Hepatic stellate cell (primary cell): ENCODE data around the gene OLAH.

Experiments
- DNase-seq: peaks from one replicate; pipeline ENCODE4 v3.0.0; 2011; ENCODE audit warnings: low spot score

Gene OLAH

DNA sequence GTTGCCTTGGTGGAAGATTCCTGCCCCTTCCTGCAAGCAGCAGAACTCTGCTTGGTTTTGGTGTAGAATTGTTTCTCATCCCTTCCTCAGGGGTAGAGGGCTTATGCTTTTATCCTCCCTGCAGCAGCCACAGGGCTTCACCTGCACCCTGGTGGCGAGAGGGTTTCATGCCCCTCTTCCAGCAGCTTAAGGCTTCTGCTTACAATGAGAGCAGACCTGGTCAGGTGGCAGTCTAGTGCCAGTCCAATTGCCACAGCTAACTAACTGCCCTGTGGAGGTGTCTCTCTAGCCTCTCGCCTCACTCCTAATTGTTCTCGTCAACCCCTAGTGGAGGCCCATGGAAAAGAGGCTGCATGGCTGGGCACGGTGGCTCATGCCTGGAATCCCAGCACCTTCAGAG is 25.5 kb downstream of the OLAH start:
- no peak for DNase-seq

DNA sequence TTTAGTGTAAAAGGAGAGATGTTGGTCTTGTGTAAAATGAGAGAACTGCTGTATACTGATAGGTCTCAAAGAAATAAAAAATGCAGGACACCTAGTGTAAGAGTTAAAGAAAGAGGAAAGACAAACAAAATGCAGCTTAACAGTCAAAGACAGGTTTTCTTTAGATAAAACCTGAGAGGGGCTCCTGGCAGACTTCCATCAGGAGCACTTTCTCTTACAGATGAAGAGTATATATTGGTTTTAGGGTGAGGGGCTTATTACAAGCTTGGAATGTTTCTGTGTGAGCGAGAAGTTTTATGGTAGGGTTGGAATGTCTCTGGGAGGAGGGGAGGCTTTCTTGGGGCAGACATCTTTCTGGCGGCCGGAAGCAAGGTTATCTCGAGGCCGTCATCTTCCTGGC is 28.6 kb downstream of the OLAH start:
- DNase-seq: no peak

DNA sequence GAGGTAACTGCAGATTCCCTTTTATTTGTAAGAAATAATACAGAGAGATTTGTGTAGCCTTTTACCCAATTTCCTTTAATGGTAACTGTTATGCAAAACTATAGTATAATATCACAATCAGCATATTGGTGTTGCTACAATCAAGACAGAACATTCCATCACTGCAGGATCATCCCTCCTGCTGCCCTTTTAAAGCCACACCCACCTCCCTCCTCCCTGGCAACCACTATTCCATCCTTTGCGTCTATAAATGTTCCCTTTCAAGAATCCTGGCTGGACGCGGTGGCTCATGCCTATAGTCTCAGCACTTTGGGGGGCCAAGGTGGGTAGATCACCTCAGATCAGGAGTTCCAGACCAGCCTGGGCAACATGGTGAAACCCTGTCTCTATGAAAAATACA is 31.7 kb downstream of the OLAH start:
- no peak for DNase-seq

DNA sequence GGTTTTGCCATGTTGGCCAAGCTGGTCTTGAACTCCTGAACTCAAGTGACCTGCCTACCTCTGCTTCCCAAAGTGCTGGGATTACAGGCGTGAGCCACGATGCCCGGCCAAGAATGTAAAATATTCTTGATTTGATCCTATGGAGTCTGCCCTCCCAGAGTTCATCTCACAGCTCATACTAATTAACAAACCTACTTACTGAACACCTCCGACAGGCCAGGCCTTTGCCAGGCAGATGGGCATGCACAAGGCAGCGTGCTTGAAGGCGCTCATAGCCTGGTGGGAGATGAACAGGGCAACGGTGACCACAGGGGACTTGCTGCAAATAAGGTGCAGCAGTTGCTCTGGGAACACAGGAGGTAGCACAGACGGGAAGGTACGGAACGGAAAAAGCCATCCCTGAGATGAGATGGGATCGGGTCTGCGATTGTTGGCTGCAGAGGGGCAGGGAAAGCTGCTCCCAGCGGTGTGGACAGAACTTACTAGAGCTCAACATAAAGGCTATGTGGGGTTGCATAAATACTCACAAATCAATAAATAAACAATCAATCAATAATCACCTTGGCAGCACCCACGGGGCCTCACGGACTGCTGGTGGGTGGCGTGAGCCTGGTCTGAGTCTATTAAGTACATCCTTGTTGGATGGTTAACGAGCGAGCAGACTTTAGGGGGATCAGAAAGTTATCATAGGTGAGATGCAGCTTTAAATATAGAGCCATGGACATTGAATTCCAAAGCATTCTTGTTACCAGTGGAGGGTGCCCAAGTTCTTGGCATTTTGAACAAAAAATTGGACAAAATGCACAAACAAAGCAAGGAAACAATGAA is 40.1 kb downstream of the OLAH start:
- DNase-seq: peak; percentile 14

DNA sequence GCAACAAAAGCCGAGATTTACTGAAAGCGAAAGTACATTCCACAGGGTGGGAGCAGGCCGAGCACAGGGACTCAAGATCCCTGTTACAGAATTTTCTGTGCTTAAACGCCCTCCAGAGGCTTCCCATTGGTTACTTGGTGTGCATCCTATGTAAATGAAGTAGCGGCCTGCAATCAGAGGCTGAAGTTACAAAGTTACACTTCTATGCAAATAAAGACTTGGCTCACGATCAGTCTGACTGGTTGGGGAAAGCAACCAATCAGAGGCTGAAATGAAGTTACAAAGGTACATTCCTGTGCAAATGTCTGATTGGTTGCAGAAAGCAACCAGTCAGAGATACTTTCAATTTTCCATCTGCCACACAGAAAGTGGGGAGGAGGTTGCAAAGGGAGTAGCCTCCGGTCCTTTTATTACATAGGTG is 40.8 kb downstream of the OLAH start:
- DNase-seq: peak; percentile 80

DNA sequence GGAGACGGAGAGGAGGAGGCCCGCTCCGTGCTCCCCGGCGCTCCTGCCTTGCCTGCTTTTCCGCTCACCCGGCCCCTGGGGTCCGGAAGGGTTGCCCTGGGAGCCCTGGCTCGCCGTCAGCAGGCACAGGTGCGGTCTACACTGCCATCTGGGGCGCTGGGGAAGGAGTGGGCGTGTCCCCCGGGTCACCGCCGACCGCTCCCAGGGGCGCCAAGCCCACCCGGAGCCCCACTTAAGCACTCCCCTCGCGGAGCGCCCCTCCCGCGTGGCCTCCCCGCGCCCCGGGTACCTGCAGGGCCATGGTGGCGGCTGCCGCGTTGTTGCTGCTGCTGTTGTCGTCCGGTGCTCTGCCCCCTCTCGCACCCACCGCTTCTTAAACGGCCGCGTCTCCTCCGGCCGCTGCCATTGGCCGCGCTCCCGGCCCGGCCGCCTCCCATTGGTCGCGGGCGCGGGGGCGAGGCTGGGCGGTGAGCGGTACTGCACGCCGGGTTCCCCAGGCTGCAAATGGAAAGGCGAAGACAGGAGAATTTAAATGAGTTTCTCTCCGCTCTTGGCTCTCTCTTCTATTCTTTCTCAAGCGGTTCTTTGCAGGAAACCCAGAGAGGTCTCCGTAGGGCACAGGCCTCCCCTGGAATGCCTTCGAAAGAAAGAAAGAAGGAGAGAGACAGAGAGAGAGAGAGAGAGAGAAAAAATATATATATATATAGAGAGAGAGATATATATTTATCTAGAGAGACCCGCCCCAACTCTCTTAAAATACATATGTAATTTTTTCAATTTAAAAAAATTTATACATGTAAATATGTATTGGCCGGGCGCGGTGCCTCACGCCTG is 44.9 kb downstream of the OLAH start, which contains the start of gene ACBD7:
Gene ACBD7 (minus strand): TSS at position 349 of the 834 bp plus-strand sequence. CDS start 48 bp downstream, at position 301.
- peak; percentile 97 for DNase-seq

DNA sequence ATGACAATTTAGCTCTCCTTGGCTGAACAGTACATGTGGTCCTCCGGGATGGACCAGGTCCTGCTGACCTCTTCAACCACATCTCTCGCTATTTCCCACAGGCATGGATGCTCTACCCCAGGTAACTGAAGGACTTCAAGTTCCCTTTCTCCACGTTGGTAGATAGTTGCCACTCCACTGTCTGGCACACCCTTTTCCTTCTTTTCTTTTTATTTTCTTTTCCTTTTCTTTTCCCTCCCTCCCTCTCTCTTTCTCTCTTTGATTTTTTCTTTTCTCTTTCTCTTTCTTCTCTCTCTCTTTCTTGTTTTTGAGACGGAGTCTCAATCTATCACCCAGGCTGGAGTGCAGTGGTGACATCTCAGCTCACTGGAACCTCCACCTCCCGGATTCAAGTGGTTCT is 47.7 kb downstream of the OLAH start:
- DNase-seq: no peak

DNA sequence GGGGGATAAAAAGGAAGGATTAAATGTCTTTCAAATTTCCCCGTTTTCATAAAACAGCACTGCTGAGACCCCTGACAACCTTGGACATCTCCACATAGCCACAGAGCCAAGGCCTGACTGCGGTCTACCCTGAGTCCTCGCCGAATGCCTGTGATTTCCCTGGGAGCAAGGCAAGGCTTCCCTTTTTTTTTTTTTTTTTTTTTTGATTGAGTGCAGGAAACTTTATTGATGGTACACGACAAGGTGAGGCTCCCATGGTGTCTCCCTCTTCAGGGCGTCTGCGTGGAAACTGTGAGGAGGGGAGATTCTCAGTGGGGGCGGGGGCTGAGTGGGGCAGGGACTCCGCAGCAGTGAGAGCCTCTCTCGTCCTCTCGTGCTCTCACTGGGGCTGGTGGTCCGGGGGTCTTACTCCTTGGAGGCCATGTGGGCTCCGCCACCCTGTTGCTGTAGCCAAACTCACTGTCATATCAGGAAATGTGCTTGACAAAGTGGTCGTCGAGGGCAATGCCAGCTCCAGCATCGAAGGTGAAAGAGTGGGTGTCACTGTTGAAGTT is 49.2 kb downstream of the OLAH start:
- DNase-seq: no peak

DNA sequence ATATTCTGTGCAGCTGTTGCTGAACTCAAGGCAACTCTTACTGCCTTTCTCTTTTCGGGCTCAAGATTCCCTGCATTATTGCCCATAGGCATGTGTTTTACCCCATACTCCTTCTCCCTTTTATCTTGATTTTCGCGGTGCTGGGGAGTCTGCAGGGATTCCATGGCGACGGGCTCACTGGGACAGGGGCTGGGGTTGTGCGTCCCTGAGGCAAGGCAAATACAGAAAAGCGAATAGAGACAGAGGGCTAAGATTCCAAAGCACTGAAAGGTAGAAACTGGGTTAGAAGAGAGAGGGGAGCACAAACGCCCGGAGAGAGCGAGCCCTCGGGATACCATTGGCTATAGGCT is 52.9 kb downstream of the OLAH start:
- DNase-seq: no peak

DNA sequence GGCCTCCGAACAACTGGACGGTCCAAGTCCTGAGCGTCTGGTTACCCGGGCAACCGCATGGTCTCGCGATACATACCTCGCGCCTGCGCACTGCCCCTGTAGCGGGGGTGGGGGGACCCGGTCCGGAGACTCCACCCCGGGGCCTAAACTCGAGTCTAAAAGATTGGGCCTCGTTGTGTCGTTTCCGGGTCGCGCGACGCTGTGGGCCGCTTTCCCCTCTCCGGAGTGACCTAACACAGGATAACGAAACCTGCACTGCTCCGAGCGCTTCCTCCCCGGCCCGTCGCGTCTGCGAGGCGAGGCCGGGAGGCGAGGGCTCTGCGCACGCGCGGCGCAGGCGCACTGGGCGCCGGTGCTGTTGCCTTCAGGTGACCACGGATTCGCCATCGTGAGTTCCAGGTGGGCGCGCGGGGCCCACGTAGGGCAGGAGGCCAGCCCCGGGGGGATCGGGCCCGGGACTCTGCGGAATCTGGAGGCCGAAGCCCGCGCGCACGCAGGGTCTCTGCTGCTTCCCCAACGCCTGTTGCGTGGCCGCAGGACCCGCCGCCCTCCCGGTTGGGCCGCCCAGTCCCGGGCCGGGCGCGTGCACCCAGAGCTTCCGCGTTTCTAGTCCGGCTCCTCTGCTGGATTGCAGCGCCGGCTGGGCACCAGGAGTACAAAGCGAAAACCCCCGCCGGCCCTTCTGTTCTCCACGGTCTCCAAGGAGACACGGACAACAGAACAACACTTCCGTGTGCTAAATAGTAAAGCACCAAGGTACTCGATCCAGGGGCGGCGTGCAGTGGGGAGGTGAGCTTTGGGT is 53.5 kb downstream of the OLAH start, which contains the start of gene RPP38:
Gene RPP38 (plus strand): TSS at position 345 of the 802 bp plus-strand sequence. CDS start 5,960 bp downstream, outside the sequence.
- DNase-seq: peak; percentile 99

DNA sequence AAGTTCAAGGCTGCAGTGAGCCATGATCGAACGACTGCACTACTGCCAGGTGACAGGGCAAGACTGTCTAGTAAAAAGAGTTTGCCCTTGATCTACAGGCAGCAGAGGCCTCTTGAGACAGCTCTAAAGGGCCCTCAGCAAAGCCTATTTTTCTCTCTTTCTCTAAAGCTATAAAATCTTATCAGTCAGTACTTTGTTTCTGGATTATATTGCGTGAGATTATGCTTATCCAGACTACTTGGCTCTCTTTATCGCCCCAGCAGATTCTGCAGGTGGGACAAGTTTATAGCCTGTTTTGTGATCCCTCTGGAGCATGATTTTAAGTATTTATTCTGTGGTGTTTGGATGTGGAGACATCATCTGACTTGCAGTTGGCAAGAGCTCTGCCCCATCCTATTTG is 56.1 kb downstream of the OLAH start:
- DNase-seq: no peak

DNA sequence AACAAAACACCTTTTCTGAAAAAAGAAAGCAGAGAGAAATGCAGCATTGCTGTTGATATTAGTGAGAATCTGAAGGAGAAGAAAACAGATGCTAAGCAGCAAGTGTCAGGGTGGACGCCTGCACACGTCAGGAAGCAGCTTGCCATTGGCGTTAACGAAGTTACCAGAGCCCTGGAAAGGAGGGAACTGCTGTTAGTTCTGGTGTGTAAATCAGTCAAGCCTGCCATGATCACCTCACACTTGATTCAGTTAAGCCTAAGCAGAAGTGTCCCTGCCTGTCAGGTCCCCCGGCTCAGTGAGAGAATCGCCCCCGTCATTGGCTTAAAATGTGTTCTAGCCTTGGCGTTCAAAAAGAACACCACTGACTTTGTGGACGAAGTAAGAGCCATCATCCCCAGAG is 59.8 kb downstream of the OLAH start:
- DNase-seq: no peak

DNA sequence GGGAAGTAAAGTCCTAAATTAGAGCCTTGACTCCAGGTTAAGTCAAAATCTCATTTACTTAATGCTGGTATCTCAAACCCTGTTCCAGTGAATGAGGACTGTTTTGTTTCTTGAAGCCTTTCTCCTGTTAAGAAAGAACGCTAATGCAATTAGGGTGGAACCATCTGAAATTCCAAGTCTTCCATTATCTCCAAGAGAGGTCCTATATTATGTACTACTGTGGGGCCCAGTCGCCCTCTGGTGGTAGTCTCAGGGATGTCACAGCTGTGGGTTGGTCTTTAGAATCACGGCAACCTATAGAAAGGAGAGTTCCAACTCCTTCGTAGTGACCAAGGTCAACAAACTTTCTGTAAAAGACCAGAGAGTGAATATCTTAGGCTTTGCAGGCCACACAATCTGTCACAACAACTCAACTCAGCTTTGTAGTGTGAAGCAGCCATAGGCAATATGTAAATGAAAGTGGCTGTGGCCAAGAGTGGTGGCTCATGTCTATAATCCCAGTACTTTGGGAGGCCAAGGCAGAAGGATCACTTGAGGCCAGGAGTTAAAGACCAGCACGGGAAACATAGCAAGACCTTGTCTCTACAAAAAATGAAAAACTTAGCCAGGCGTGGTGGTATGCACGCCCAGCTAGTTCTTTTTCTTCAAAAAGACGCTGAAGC is 62.7 kb downstream of the OLAH start:
- DNase-seq: peak; percentile 67

DNA sequence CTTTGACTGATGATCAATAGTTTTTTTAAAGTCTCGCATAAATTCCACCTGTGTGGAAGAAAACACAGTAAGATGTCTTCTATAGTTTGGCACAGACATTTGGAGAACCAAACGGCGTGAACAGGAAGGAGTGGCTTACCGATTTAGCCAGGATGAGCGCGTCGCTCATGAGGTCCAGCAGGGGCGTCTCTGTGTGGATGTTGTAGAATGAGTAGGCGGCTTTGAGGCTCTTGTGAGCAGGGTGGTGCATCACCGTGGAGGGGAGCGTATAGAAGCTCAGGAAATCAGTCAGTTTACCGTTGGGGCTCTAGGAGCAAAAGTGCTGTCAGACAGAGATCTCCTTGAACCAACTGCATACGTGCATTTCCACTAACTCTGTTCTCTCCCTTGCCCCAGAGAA is 68.9 kb downstream of the OLAH start:
- no peak for DNase-seq

DNA sequence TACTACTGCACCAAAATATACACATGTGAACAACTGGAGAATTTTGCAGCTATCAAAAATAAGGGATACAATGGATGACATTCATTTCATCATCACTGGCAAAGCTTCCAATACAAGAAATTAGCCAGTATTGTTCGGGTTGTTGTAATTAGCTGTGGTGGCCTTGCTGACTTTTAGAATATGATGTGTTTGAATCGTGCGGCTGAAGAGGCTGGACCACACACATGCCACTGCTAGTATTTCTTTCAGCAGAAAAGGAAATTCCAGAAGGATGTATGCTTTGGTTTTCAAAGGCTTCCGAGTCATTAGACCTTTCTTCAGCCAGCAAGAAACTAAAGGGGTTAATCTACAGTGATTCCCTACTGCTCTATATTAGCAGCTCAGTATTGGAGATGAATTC is 70.0 kb downstream of the OLAH start:
- no peak for DNase-seq

DNA sequence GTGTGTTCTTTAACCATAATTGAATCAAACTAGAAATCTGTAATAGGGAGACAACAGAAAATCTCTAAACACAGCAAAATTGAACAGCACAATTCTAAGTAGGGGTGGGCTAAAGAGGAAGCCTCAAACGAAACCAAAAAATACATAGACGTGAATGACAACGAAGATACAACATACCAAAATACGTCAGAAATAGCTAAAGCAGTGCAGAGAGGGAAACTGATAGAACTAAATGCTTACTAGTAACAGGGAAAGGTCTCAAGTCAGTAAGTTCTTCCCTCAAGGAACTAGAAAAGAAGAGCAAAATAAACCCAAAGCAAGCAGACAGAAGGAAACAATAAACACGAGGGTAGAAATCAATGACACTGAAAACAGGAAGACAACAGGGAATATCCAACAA is 72.5 kb downstream of the OLAH start:
- no peak for DNase-seq

DNA sequence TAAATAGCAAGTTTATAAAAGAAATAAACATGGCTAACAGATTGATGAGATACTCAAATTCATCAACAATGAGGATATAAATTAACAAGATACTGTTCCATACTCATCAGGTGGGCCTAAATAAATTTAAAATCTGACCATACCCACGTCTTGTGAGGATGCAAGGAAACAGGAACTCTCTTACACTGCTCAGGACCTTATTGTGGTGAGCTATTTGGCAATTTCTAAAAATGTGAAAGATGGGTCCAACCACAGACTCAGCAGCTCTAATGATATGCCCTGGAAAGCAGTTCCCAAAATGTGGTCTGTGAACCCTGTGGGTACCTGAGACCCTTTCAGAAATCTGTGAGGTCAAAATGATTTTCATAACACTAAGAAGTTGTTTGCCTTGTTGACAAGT is 74.9 kb downstream of the OLAH start:
- no peak for DNase-seq

DNA sequence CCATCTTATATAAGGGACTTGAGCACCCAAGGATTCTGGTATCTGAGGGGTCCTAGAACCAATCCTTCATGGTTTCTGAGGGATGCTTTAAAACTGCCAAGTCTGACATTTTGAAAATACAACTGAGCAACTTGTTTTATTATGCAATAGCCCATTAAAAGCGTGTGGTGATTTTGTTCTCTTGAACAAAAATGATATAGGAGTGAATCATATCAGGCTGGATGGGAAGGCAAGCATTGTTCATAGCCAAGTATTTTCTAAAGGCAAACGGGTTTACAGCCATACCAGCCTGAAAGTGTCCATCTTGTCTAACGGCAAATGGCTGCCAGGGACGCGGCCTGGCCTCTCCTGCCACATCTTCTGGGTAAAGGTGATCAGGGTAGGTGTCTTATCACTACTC is 76.8 kb downstream of the OLAH start:
- DNase-seq: no peak

DNA sequence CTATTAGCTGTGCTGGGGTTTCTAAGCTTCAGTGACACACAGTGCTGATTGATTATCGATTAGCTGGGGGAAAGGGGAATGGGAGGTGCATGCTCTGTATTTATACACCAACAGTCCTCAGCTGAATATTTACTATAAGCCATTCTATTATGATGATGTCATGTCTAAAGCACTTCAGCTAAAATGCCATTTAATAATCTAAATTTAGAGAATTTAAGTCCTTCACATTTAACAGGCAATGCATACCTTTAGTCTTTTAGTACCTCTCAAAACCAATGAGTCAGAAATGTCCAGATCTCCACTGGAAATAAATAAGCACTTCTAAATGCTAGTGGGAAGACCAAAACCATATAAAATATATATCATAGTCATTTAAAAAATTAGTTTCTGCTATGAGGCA is 78.0 kb downstream of the OLAH start:
- no peak for DNase-seq

DNA sequence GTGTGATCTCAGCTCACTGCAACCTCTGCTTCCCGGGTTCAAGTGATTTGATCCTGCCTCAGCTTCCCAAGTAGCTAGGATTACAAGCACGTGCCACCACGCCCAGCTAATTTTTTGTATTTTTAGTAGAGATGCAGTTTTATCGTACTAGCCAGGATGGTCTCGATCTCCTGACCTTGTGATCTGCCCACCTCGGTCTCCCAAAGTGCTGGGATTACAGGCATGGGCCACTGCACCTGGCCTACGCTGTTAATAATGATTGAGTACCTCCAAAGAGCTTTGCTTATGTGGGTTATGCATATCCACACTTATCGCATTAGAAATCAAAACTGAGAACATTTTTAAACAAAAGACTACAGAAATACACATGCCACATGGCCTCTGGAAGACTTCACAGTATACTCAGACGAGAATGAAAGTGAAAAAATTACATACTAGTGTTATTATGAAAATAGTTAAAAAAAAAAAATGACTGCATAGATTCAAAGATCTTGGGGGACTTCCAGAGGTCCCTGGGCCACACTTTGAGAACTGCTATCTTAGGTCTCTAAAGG is 78.8 kb downstream of the OLAH start:
- no peak for DNase-seq
